Fibroblast of lung (primary cell): Measurements from ENCODE around the gene BCL3. TPM values are rescaled to one million over a fixed set of nuclear protein-coding genes. Genes with fewer than 3 reads are reported as not detected.
"Not testable (repeated sequence)": the region's sequence is repeated elsewhere in the genome, so short reads cannot be mapped to it uniquely, and the experiment has no call there.

ENCODE experiments used
- DNase-seq, 2 donors: peaks; one replicate each; pipeline versions ENCODE4 v3.0.0 to v3.0.0-alpha.2; 2010; ENCODE audit warnings: low read depth in 2 of 2
- H2AFZ ChIP-seq: 2 replicates; pipeline ENCODE4 v1.5.1; 2012; ENCODE audit warnings: low read length, control low read depth, inconsistent platforms
- H3K27ac ChIP-seq: 2 replicates; pipeline ENCODE4 v1.5.1; 2011; ENCODE audit warnings: low read length, control low read depth; ENCODE audit not compliant: insufficient read depth
- H3K27me3 ChIP-seq: 2 replicates; pipeline ENCODE4 v1.5.1; 2011; ENCODE audit warnings: mild to moderate bottlenecking, low read length; ENCODE audit not compliant: control insufficient read depth, insufficient read depth
- H3K36me3 ChIP-seq: 2 replicates; pipeline ENCODE4 v1.5.1; 2011; ENCODE audit warnings: low read length; ENCODE audit not compliant: control insufficient read depth, insufficient read depth
- H3K4me1 ChIP-seq: 2 replicates; pipeline ENCODE4 v1.5.1; 2011; ENCODE audit warnings: low read length; ENCODE audit not compliant: control insufficient read depth, insufficient read depth; ENCODE audit errors: extremely low read depth
- H3K4me2 ChIP-seq: 2 replicates; pipeline ENCODE4 v1.5.1; 2011; ENCODE audit warnings: low read length, control low read depth; ENCODE audit not compliant: insufficient read depth; ENCODE audit errors: extremely low read depth
- H3K4me3 ChIP-seq, 4 experiments: fragments of 200-600 bp in 1 of 4; sonication (generic) in 1 of 4; replicated peaks in 1 of 4; 2 replicates each; pipeline ENCODE4 v1.5.1; 2011 to 2016; ENCODE audit warnings: low read length in 4 of 4, low read depth in 3 of 4, mild to moderate bottlenecking in 3 of 4, control low read depth in 2 of 4, inconsistent platforms in 1 of 4, mixed read lengths in 1 of 4; ENCODE audit not compliant: insufficient read depth in 1 of 4; ENCODE audit errors: control extremely low read depth in 1 of 4
- H3K79me2 ChIP-seq: 2 replicates; pipeline ENCODE4 v1.5.1; 2012; ENCODE audit warnings: mild to moderate bottlenecking, low read length, inconsistent platforms; ENCODE audit not compliant: control insufficient read depth, insufficient read depth
- H3K9ac ChIP-seq: 2 replicates; pipeline ENCODE4 v1.5.1; 2011; ENCODE audit warnings: mild to moderate bottlenecking, low read length, control low read depth; ENCODE audit not compliant: insufficient read depth
- H3K9me3 ChIP-seq: 2 replicates; pipeline ENCODE4 v1.5.1; 2012; ENCODE audit warnings: low read depth, low read length; ENCODE audit not compliant: control insufficient read depth, insufficient read depth
- H4K20me1 ChIP-seq: 2 replicates; pipeline ENCODE4 v1.5.1; 2011; ENCODE audit warnings: low read length; ENCODE audit not compliant: control insufficient read depth, insufficient read depth; ENCODE audit errors: extremely low read depth
- CTCF ChIP-seq, 2 donors: IDR thresholded peaks in 1 of 2; conservative IDR thresholded peaks in 1 of 2; 1 replicate in 1 of 2; 2 replicates in 1 of 2; pipeline ENCODE4 v1.5.1; 2011 to 2012; ENCODE audit warnings: low read length in 2 of 2, control low read depth in 1 of 2, inconsistent platforms in 1 of 2, low read depth in 1 of 2, mild to moderate bottlenecking in 1 of 2
- EZH2 ChIP-seq: IDR thresholded peaks from 2 replicates; pipeline ENCODE4 v1.5.1; 2012; ENCODE audit warnings: low read length, control low read depth, mild to moderate bottlenecking; ENCODE audit errors: missing control alignments
- polyA plus RNA-seq, 2 donors: library from polyadenylated mRNA; depleted of rRNA in 1 of 2; stranded (reverse) in 1 of 2; unstranded in 1 of 2; fragments of >200 nt; gene quantifications; 2 replicates each; pipeline ENCODE4 v1.2.1, GENCODE V29; 2011 to 2012; ENCODE audit warnings: missing spikeins in 1 of 2
- total RNA-seq: library from RNA; depleted of rRNA; stranded (reverse); fragments of >200 nt; gene quantifications from 2 replicates; pipeline ENCODE4 v1.2.1, GENCODE V29; 2014

BCL3 gene
- total and polyA plus RNA-seq, 2 donors (not counting 1 experiment from before 2014, with no cell fraction given): 6.8 to 20.6 TPM

DNA sequence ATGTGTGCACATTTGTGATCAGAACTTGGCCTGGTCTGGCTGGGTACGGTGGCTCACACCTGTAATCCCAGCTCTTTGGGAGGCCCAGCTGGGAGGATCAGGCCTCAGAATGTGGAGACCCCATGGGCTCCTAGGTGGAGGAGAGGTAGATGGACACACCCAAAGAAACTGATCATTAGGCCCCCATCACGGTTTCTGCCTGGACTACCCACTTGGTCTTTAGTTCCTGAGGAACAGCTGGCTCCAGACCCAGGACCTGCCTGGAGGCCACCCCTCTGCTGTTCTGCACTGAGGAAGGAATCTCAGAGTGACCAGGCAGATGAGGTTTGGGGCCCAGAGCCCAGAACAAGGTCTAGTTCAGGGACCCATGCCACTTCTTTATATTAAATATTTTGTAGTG lies 30.6 kb downstream of the BCL3 start:
- no peaks in the 10 kb centered on the region for H3K36me3 ChIP-seq
- H3K4me3 ChIP-seq: no peak overlapping the region
- H3K4me1 ChIP-seq: peaks cover 6% of the 10 kb centered on the region
- no peak overlapping the region for H3K4me2 ChIP-seq
- H3K79me2 ChIP-seq: no peaks in the 10 kb centered on the region
- no peaks in the 10 kb centered on the region for H3K9me3 ChIP-seq
- no peak overlapping the region for H3K27ac ChIP-seq
- H3K9ac ChIP-seq: no peak overlapping the region
- no peak for TF ChIP-seq EZH2
- no peak for TF ChIP-seq CTCF (conservative IDR thresholded peaks at IDR 0.05 in 1 of 2, IDR thresholded peaks at IDR 0.05 in 1 of 2; ENCODE audit: low read depth in 1 of 2, low read length in 2 of 2)
- no peak for DNase-seq
- no peaks in the 10 kb centered on the region for H3K27me3 ChIP-seq
- H2AFZ ChIP-seq: no peak overlapping the region
- H4K20me1 ChIP-seq: no peaks in the 10 kb centered on the region

DNA sequence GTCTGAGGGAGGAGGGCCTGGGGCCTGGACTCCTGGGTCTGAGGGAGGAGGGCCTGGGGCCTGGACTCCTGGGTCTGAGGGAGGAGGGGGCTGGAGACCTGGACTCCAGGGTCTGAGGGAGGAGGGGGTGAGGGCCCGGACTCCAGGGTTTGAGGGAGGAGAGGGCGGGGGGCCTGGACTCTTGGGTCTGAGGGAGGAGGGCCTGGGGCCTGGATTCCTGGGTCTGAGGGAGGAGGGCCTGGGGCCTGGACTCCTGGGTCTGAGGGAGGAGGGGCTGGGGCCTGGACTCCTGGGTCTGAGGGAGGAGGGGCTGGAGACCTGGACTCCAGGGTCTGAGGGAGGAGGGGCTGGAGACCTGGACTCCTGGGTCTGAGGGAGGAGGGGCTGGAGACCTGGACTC lies 33.2 kb downstream of the BCL3 start:
- not testable (repeated sequence) for H3K27ac ChIP-seq, H3K4me1 ChIP-seq, H3K9ac ChIP-seq, H2AFZ ChIP-seq, H3K4me2 ChIP-seq, H3K27me3 ChIP-seq, H3K79me2 ChIP-seq, H3K4me3 ChIP-seq, H3K9me3 ChIP-seq, H3K36me3 ChIP-seq, H4K20me1 ChIP-seq, DNase-seq

GRCh38 chr19:44782729-44783128 lies 34.2 kb downstream of the BCL3 start:
- Histone ChIP-seq H3K9ac (no peak overlapping the region), H3K27me3 (no peaks in the 10 kb centered on the region), H3K4me1 (no peaks in the 10 kb centered on the region), H3K27ac (no peak overlapping the region), H3K36me3 (no peaks in the 10 kb centered on the region), H2AFZ (no peak overlapping the region), H3K4me2 (no peak overlapping the region), H3K9me3 (no peaks in the 10 kb centered on the region), H3K79me2 (no peaks in the 10 kb centered on the region), H4K20me1 (no peaks in the 10 kb centered on the region), H3K4me3 (no peak overlapping the region)
- TF ChIP-seq EZH2: no peak
- peak; percentile 10 to 12 for TF ChIP-seq CTCF (conservative IDR thresholded peaks at IDR 0.05 in 1 of 2, IDR thresholded peaks at IDR 0.05 in 1 of 2; ENCODE audit: low read depth in 1 of 2, low read length in 2 of 2)
- no peak for DNase-seq
